K562 (cell line): ENCODE data around the gene CERS2. TPM values are rescaled to one million over a fixed set of nuclear protein-coding genes. Genes with fewer than 3 reads are reported as not detected.
A peak's percentile ranks its signal among the peaks of the same experiment; 100 is the strongest.

ENCODE experiments used
- ESRRA ChIP-seq: fragments of 450-650 bp; IDR thresholded peaks from 2 replicates; pipeline ENCODE4 v1.6.1; 2014; ENCODE audit warnings: low read depth, mild to moderate bottlenecking, moderate library complexity, borderline replicate concordance
- FOXP1 ChIP-seq: sonication (generic); formaldehyde crosslinking; IDR thresholded peaks from 2 replicates; pipeline ENCODE4 v1.8.0; 2022; ENCODE audit warnings: mild to moderate bottlenecking, missing genetic modification reagents
- NRF1 ChIP-seq, 2 experiments: fragments of 450-650 bp; IDR thresholded peaks in 1 of 2; conservative IDR thresholded peaks in 1 of 2; 2 replicates each; pipeline ENCODE4 v1.6.1; 2014; ENCODE audit warnings: mild to moderate bottlenecking in 2 of 2
- RAD51 ChIP-seq: fragments of 450-650 bp; IDR thresholded peaks from 2 replicates; pipeline ENCODE4 v1.7.1; 2016; ENCODE audit warnings: low read depth, mild to moderate bottlenecking, borderline replicate concordance
- ZNF384 ChIP-seq: IDR thresholded peaks from 2 replicates; pipeline ENCODE4 v1.6.1; 2012; ENCODE audit warnings: low read depth, low read length, improper control_type of control experiment
- ZNF668 ChIP-seq: fragments of 250-450 bp; sonication (Bioruptor Pico); IDR thresholded peaks from 2 replicates; pipeline ENCODE4 v1.8.0; 2022; ENCODE audit warnings: mild to moderate bottlenecking, inconsistent platforms
- polyA plus RNA-seq, 8 experiments: library from polyadenylated mRNA; depleted of rRNA in 4 of 8; stranded (reverse) in 5 of 8; unstranded in 3 of 8; fragments of >200 nt; fragmentation: Nextera tagmentation in 2 of 8; fragmentation: Illumina TruSeq in 1 of 8; extraction: Ambion mirVana in 2 of 8; extraction: Trizol in 1 of 8; gene quantifications; 2 replicates each; pipeline versions ENCODE4 v1.2.1 to v1.2.3, GENCODE V29; 2011 to 2014; ENCODE audit warnings: inconsistent platforms in 1 of 8, missing spikeins in 1 of 8
- total RNA-seq, 7 experiments: library from RNA; depleted of rRNA in 6 of 7; stranded (reverse); fragments of >200 nt in 6 of 7; fragmentation: Illumina TruSeq in 2 of 7; extraction: Trizol in 2 of 7; gene quantifications; 2 replicates each; pipeline versions ENCODE4 v1.2.1 to v1.2.3, GENCODE V29; 2011 to 2021; ENCODE audit warnings: low replicate concordance in 1 of 7
- TF ChIP-seq, protein P1 (sequence below): fragments of 450-650 bp; IDR thresholded peaks from 2 replicates; pipeline ENCODE4 v1.6.1; 2014; ENCODE audit warnings: low read depth, mild to moderate bottlenecking, moderate library complexity, borderline replicate concordance
- TF ChIP-seq, protein P2 (sequence below), 3 experiments: IDR thresholded peaks in 2 of 3; conservative IDR thresholded peaks in 1 of 3; 2 replicates each; pipeline ENCODE4 v1.5.1; 2011 to 2012; ENCODE audit warnings: low read length in 3 of 3, mild to moderate bottlenecking in 3 of 3, control low read depth in 2 of 3, improper control_type of control experiment in 1 of 3, inconsistent platforms in 1 of 3, low read depth in 1 of 3, mixed read lengths in 1 of 3, moderate library complexity in 1 of 3; ENCODE audit not compliant: insufficient read depth in 2 of 3
- TF ChIP-seq, protein P3 (sequence below): sonication (generic); formaldehyde crosslinking; IDR thresholded peaks from 2 replicates; pipeline ENCODE4 v1.8.0; 2022; ENCODE audit warnings: missing genetic modification reagents, mild to moderate bottlenecking, moderate library complexity, borderline replicate concordance
- TF ChIP-seq, protein P4 (sequence below): fragments of 450-650 bp; conservative IDR thresholded peaks from 2 replicates; pipeline ENCODE4 v1.6.1; 2016; ENCODE audit warnings: missing genetic modification characterization, low read depth, mild to moderate bottlenecking, missing compliant biosample characterization, moderate library complexity
- TF ChIP-seq, protein P5 (sequence below): sonication (generic); formaldehyde crosslinking; IDR thresholded peaks from 2 replicates; pipeline ENCODE4 v1.9.0; 2022; ENCODE audit warnings: mild to moderate bottlenecking, missing genetic modification reagents
- TF ChIP-seq, protein P6 (sequence below): fragments of 450-650 bp; IDR thresholded peaks from 2 replicates; pipeline ENCODE4 v1.6.1; 2017; ENCODE audit warnings: antibody characterized with exemption, mild to moderate bottlenecking

The CERS2 gene
- total and polyA plus RNA-seq, 9 of the 15 experiments (the other 6 are each of a cell fraction or from before 2014, with no cell fraction given): 23.4 to 295 (median 132) TPM

DNA sequence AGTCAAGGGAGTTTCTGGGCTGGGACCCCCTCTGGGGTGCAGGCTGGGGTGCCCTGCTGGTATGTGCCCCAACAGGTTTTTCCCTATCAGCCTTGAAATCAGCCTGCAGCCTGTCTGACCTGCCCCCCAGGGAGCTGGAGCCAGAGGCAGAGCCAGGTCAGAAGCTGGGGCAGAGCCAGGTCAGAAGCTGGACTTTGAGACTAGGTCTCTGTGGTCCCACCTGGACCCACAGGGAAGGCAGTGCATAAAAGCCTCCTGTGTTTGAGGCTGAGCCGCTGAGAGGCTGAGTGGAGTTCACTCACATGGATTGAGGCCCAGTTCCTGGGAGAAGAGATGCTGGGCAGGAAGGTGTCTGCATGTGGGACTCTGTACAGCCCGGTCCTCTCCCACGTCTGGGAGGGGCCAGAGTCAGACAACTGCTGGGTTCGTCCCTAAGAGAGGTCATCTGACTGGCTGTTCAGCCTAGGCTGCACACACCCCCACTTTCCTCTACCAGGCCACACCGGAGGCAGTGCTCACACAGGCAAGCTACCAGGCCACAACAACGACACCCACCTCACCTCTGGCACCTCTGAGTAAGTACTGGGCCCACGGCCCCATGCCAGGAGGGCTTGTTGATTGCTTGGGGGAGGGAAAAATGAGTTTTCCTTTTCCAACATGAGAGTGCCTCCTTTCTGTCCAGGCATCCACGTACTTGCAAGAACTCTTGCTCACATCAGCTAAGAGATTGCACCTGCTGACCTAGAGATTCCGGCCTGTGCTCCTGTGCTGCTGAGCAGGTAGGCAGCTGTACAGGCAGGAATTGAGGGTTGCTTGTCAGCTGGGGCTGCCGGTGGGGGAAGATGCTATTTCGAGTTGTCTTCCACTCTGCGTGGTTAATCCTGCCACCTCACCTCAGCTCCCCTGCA, 7.4 kb upstream of the CERS2 start, which contains the start of gene ANXA9 (continued):
- TF ChIP-seq, protein P1, sequence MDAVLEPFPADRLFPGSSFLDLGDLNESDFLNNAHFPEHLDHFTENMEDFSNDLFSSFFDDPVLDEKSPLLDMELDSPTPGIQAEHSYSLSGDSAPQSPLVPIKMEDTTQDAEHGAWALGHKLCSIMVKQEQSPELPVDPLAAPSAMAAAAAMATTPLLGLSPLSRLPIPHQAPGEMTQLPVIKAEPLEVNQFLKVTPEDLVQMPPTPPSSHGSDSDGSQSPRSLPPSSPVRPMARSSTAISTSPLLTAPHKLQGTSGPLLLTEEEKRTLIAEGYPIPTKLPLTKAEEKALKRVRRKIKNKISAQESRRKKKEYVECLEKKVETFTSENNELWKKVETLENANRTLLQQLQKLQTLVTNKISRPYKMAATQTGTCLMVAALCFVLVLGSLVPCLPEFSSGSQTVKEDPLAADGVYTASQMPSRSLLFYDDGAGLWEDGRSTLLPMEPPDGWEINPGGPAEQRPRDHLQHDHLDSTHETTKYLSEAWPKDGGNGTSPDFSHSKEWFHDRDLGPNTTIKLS: no peak
- TF ChIP-seq, protein P2, sequence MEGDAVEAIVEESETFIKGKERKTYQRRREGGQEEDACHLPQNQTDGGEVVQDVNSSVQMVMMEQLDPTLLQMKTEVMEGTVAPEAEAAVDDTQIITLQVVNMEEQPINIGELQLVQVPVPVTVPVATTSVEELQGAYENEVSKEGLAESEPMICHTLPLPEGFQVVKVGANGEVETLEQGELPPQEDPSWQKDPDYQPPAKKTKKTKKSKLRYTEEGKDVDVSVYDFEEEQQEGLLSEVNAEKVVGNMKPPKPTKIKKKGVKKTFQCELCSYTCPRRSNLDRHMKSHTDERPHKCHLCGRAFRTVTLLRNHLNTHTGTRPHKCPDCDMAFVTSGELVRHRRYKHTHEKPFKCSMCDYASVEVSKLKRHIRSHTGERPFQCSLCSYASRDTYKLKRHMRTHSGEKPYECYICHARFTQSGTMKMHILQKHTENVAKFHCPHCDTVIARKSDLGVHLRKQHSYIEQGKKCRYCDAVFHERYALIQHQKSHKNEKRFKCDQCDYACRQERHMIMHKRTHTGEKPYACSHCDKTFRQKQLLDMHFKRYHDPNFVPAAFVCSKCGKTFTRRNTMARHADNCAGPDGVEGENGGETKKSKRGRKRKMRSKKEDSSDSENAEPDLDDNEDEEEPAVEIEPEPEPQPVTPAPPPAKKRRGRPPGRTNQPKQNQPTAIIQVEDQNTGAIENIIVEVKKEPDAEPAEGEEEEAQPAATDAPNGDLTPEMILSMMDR (IDR thresholded peaks at IDR 0.05 in 2 of 3, conservative IDR thresholded peaks at IDR 0.05 in 1 of 3; ENCODE audit: insufficient read depth in 2 of 3, low read depth in 1 of 3, low read length in 3 of 3): peak in 1 of 3 experiments; percentile 2; a peak in 1 of 6 replicates
- TF ChIP-seq ZNF668 (CRISPR knock-in tag) (no peak), FOXP1 (0 out of 2 replicates have a peak, but pooled peaks have one; percentile 19), RAD51 (no peak), ZNF384 (no peak), NRF1 (conservative IDR thresholded peaks at IDR 0.05 in 1 of 2, IDR thresholded peaks at IDR 0.05 in 1 of 2) (peak; percentile 13 to 33; a peak in 1 of 4 replicates), ESRRA (peak; percentile 15; the same call in 1 of the 2 replicates)
- TF ChIP-seq, protein P3, sequence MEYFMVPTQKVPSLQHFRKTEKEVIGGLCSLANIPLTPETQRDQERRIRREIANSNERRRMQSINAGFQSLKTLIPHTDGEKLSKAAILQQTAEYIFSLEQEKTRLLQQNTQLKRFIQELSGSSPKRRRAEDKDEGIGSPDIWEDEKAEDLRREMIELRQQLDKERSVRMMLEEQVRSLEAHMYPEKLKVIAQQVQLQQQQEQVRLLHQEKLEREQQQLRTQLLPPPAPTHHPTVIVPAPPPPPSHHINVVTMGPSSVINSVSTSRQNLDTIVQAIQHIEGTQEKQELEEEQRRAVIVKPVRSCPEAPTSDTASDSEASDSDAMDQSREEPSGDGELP: peak; percentile 36; the same call in 1 of the 2 replicates
- TF ChIP-seq, protein P4, sequence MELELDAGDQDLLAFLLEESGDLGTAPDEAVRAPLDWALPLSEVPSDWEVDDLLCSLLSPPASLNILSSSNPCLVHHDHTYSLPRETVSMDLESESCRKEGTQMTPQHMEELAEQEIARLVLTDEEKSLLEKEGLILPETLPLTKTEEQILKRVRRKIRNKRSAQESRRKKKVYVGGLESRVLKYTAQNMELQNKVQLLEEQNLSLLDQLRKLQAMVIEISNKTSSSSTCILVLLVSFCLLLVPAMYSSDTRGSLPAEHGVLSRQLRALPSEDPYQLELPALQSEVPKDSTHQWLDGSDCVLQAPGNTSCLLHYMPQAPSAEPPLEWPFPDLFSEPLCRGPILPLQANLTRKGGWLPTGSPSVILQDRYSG (tag): 0 out of 2 replicates have a peak, but pooled peaks have one; percentile 27
- TF ChIP-seq, protein P5, sequence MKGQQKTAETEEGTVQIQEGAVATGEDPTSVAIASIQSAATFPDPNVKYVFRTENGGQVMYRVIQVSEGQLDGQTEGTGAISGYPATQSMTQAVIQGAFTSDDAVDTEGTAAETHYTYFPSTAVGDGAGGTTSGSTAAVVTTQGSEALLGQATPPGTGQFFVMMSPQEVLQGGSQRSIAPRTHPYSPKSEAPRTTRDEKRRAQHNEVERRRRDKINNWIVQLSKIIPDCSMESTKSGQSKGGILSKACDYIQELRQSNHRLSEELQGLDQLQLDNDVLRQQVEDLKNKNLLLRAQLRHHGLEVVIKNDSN: peak; percentile 66
- TF ChIP-seq, protein P6, sequence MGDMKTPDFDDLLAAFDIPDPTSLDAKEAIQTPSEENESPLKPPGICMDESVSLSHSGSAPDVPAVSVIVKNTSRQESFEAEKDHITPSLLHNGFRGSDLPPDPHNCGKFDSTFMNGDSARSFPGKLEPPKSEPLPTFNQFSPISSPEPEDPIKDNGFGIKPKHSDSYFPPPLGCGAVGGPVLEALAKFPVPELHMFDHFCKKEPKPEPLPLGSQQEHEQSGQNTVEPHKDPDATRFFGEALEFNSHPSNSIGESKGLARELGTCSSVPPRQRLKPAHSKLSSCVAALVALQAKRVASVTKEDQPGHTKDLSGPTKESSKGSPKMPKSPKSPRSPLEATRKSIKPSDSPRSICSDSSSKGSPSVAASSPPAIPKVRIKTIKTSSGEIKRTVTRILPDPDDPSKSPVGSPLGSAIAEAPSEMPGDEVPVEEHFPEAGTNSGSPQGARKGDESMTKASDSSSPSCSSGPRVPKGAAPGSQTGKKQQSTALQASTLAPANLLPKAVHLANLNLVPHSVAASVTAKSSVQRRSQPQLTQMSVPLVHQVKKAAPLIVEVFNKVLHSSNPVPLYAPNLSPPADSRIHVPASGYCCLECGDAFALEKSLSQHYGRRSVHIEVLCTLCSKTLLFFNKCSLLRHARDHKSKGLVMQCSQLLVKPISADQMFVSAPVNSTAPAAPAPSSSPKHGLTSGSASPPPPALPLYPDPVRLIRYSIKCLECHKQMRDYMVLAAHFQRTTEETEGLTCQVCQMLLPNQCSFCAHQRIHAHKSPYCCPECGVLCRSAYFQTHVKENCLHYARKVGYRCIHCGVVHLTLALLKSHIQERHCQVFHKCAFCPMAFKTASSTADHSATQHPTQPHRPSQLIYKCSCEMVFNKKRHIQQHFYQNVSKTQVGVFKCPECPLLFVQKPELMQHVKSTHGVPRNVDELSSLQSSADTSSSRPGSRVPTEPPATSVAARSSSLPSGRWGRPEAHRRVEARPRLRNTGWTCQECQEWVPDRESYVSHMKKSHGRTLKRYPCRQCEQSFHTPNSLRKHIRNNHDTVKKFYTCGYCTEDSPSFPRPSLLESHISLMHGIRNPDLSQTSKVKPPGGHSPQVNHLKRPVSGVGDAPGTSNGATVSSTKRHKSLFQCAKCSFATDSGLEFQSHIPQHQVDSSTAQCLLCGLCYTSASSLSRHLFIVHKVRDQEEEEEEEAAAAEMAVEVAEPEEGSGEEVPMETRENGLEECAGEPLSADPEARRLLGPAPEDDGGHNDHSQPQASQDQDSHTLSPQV: peak; percentile 66; the same call in 1 of the 2 replicates
